NCI-H526 treated with DMSO at 0.1 percent for 48 hours (cell line): Measurements from ENCODE around the gene P2RY8.
"Not testable (repeated sequence)": the region's sequence is repeated elsewhere in the genome, so short reads cannot be mapped to it uniquely, and the experiment has no call there.

ENCODE experiments used
- DNase-seq: peaks from one replicate; lab custom pipeline; 2025; lab: John Stamatoyannopoulos, UW

Gene P2RY8

GRCh38 chrX:1486177-1486576 lies 50.8 kb downstream of the P2RY8 start:
- no peak for DNase-seq

GRCh38 chrX:1485033-1485432 lies 52.0 kb downstream of the P2RY8 start:
- DNase-seq: no peak

- DNase-seq: no peak
Measured at GRCh38 chrX:1484638-1485019, 52.4 kb downstream of the P2RY8 start.

- DNase-seq: no peak
Measured at GRCh38 chrX:1483843-1484637, 52.9 kb downstream of the P2RY8 start.

GRCh38 chrX:1482530-1482928 lies 54.5 kb downstream of the P2RY8 start:
- DNase-seq: not testable (repeated sequence)

- no peak for DNase-seq
Measured at GRCh38 chrX:1481636-1482529, 55.1 kb downstream of the P2RY8 start.

- no peak for DNase-seq
Measured at GRCh38 chrX:1480082-1480785, 56.8 kb downstream of the P2RY8 start.

GRCh38 chrX:1477801-1478458 lies 59.1 kb downstream of the P2RY8 start:
- no peak for DNase-seq

- no peak for DNase-seq
Measured at GRCh38 chrX:1477229-1477628, 59.8 kb downstream of the P2RY8 start.

- no peak for DNase-seq
Measured at GRCh38 chrX:1476682-1477081, 60.3 kb downstream of the P2RY8 start.

- DNase-seq: no peak
Measured at GRCh38 chrX:1475881-1476280, 61.1 kb downstream of the P2RY8 start.

- DNase-seq: no peak
Measured at GRCh38 chrX:1475481-1475880, 61.5 kb downstream of the P2RY8 start.

- DNase-seq: not testable (repeated sequence)
Measured at GRCh38 chrX:1474593-1474992, 62.4 kb downstream of the P2RY8 start.

- no peak for DNase-seq
Measured at GRCh38 chrX:1472975-1473374, 64.0 kb downstream of the P2RY8 start.

- peak; percentile 89 for DNase-seq
Measured at GRCh38 chrX:1468250-1468772, 68.7 kb downstream of the P2RY8 start.

- no peak for DNase-seq
Measured at GRCh38 chrX:1466971-1467561, 69.9 kb downstream of the P2RY8 start.

- DNase-seq: no peak
Measured at GRCh38 chrX:1466232-1466661, 70.7 kb downstream of the P2RY8 start.

GRCh38 chrX:1465286-1466231 lies 71.4 kb downstream of the P2RY8 start:
- DNase-seq: no peak

GRCh38 chrX:1464971-1465285 lies 72.1 kb downstream of the P2RY8 start:
- DNase-seq: no peak
